ENCODE results near the gene TOMM40L. TPM values are rescaled to one million over a fixed set of nuclear protein-coding genes. Genes with fewer than 3 reads are reported as not detected.

The TOMM40L gene
- total RNA-seq, 1 donor from 2014 or later = 22.7 TPM

DNA sequence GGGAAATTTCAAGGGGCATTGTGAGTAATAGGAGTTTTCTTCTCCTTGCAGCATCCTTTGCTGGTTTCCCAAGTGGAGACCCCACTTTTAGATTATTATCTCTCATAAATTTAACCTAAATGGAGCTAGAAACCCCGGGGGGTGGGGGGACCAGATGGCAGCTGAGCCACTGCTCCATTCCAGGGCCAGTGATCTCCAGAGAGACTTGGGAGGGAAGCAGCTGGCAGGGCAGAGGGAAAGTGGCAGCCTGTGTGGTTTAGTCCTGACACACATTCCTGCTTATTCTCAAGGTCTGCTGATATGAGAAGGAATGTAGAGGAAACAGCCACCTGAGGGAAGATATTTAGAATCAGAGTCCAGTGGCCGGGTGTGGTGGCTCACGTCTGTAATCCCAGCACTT, 49.0 kb downstream of the TOMM40L start:
- peaks cover 27% of the 10 kb centered on the region for H3K27me3 Mint-ChIP-seq (ENCODE audit: low read depth)
- no peak overlapping the region for H3K4me3 Mint-ChIP-seq (ENCODE audit: low read depth)
- no peaks in the 10 kb centered on the region for H3K4me1 Mint-ChIP-seq (ENCODE audit: low read depth)
- no peaks in the 10 kb centered on the region for H3K36me3 Mint-ChIP-seq (ENCODE audit: low read depth)
- H3K9me3 Mint-ChIP-seq = no peaks in the 10 kb centered on the region
- no peak overlapping the region for H3K27ac Mint-ChIP-seq
- DNase-seq (ENCODE audit: low spot score) = no peak
- intact Hi-C loops (cut with micrococcal nuclease) = no loop called here

Other genes with a start within 250 kb of the TOMM40L start
- gene F11R, start 204.9 kb upstream of the TOMM40L start, total RNA-seq = 15.4 and 15.5 TPM in 2 replicates
- 49.0 and 49.1 TPM in 2 replicates for gene TSTD1, start 187.1 kb upstream of the TOMM40L start, total RNA-seq
- 49.1 and 53.2 TPM in 2 replicates for gene USF1, start 180.1 kb upstream of the TOMM40L start, total RNA-seq
- 161 and 170 TPM in 2 replicates for gene ARHGAP30, start 156.2 kb upstream of the TOMM40L start, total RNA-seq
- gene NECTIN4, start 136.5 kb upstream of the TOMM40L start, total RNA-seq = 0.05 TPM in 1 of 2 replicates, not detected in the other
- gene KLHDC9, start 127.7 kb upstream of the TOMM40L start, total RNA-seq = not detected in 2 replicates
- 138 and 139 TPM in 2 replicates for gene PFDN2, start 108.0 kb upstream of the TOMM40L start, total RNA-seq
- gene NIT1, start 108.0 kb upstream of the TOMM40L start, total RNA-seq = 47.5 and 48.5 TPM in 2 replicates
- 37.5 and 40.3 TPM in 2 replicates for gene DEDD, start 93.4 kb upstream of the TOMM40L start, total RNA-seq
- 91.5 and 91.8 TPM in 2 replicates for gene UFC1, start 72.1 kb upstream of the TOMM40L start, total RNA-seq
- 31.9 and 33.0 TPM in 2 replicates for gene USP21, start 66.6 kb upstream of the TOMM40L start, total RNA-seq
- 35.6 and 36.5 TPM in 2 replicates for gene PPOX, start 59.6 kb upstream of the TOMM40L start, total RNA-seq
- gene B4GALT3, start 48.6 kb upstream of the TOMM40L start, total RNA-seq = 57.5 and 57.6 TPM in 2 replicates
- gene ADAMTS4, start 27.0 kb upstream of the TOMM40L start, total RNA-seq = 0.05 and 0.09 TPM in 2 replicates
- 79.0 and 91.5 TPM in 2 replicates for gene NDUFS2, start 23.7 kb upstream of the TOMM40L start, total RNA-seq
- gene FCER1G, start 10.8 kb upstream of the TOMM40L start, total RNA-seq = 0.60 and 0.71 TPM in 2 replicates
- gene APOA2, start 2.4 kb upstream of the TOMM40L start, total RNA-seq = not detected in 2 replicates
- gene NR1I3, start 12.1 kb downstream of the TOMM40L start, total RNA-seq = not detected in 2 replicates
- gene PCP4L1, start 32.7 kb downstream of the TOMM40L start, total RNA-seq = not detected in 2 replicates
- 4.0 TPM in 2 replicates for gene MPZ, start 83.9 kb downstream of the TOMM40L start, total RNA-seq
- gene SDHC, start 88.3 kb downstream of the TOMM40L start, total RNA-seq = 186 and 190 TPM in 2 replicates
- gene CFAP126, start 141.8 kb downstream of the TOMM40L start, total RNA-seq = not detected in 2 replicates